ENCODE data around the gene INSR. TPM values are rescaled to one million over a fixed set of nuclear protein-coding genes. Genes with fewer than 3 reads are reported as not detected.

INSR gene
- total RNA-seq, 3 donors from 2014 or later (not counting 1 experiment from before 2014, with no cell fraction given), result 0.50 to 4.9 (median 2.0) TPM

GRCh38 chr19:7258041-7258839 lies 36.0 kb downstream of the INSR start:
- H3K27ac ChIP-seq (ENCODE audit: low read length), result no peak overlapping the region
- no peaks in the 10 kb centered on the region for H3K27me3 ChIP-seq (ENCODE audit: control insufficient read depth, insufficient read depth, low read length)
- H3K4me3 ChIP-seq (ENCODE audit: low read length), result no peak overlapping the region
- no peaks in the 10 kb centered on the region for H3K4me1 ChIP-seq (ENCODE audit: control insufficient read depth, insufficient read depth, low read length)
- intact Hi-C loops (cut with micrococcal nuclease), result no loop called here
- WGBS (ENCODE audit: insufficient coverage), result 92% methylated on average over 10 of the region's 10 CpGs
- Mint-ChIP-seq H3K27ac (no peak overlapping the region), H3K36me3 (no peaks in the 10 kb centered on the region), H3K4me3 (no peak overlapping the region), H3K4me1 (no peaks in the 10 kb centered on the region), H3K9me3 (no peaks in the 10 kb centered on the region), H3K27me3 (ENCODE audit: low read depth in 2 of 2) (no peaks in the 10 kb centered on the region)
- ATAC-seq (no peak), DNase-seq (no peak)
- TF ChIP-seq CTCF (IDR thresholded peaks at IDR 0.05), result no peak
- H3K36me3 ChIP-seq (ENCODE audit: control insufficient read depth, insufficient read depth, low read length), result no peaks in the 10 kb centered on the region
- H3K9me3 ChIP-seq (ENCODE audit: control insufficient read depth, insufficient read depth, low read length), result no peaks in the 10 kb centered on the region

- 96% methylated on average over 12 of the region's 17 CpGs for WGBS (ENCODE audit: insufficient coverage)
- no peak overlapping the region for H3K27ac Mint-ChIP-seq
- H3K27me3 ChIP-seq (ENCODE audit: control insufficient read depth, insufficient read depth, low read length), result no peaks in the 10 kb centered on the region
- no peaks in the 10 kb centered on the region for H3K4me1 Mint-ChIP-seq
- no peak overlapping the region for H3K27ac ChIP-seq (ENCODE audit: low read length)
- H3K9me3 Mint-ChIP-seq, result no peaks in the 10 kb centered on the region
- no peak for TF ChIP-seq CTCF (IDR thresholded peaks at IDR 0.05)
- no peaks in the 10 kb centered on the region for H3K9me3 ChIP-seq (ENCODE audit: control insufficient read depth, insufficient read depth, low read length)
- H3K4me3 Mint-ChIP-seq, result no peak overlapping the region
- H3K36me3 ChIP-seq (ENCODE audit: control insufficient read depth, insufficient read depth, low read length), result no peaks in the 10 kb centered on the region
- no peaks in the 10 kb centered on the region for H3K4me1 ChIP-seq (ENCODE audit: control insufficient read depth, insufficient read depth, low read length)
- ATAC-seq (no peak), DNase-seq (no peak)
- no peak overlapping the region for H3K4me3 ChIP-seq (ENCODE audit: low read length)
- H3K27me3 Mint-ChIP-seq (ENCODE audit: low read depth in 2 of 2), result no peaks in the 10 kb centered on the region
- intact Hi-C loops (cut with micrococcal nuclease), result no loop called here
- no peaks in the 10 kb centered on the region for H3K36me3 Mint-ChIP-seq
Observed at GRCh38 chr19:7257148-7258040, 36.8 kb downstream of the INSR start.

GRCh38 chr19:7255631-7256030 lies 38.6 kb downstream of the INSR start:
- Histone ChIP-seq H3K4me3 (ENCODE audit: low read length) (no peak overlapping the region), H3K9me3 (ENCODE audit: control insufficient read depth, insufficient read depth, low read length) (no peaks in the 10 kb centered on the region), H3K27ac (ENCODE audit: low read length) (no peak overlapping the region), H3K4me1 (ENCODE audit: control insufficient read depth, insufficient read depth, low read length) (no peaks in the 10 kb centered on the region), H3K36me3 (ENCODE audit: control insufficient read depth, insufficient read depth, low read length) (no peaks in the 10 kb centered on the region), H3K27me3 (ENCODE audit: control insufficient read depth, insufficient read depth, low read length) (no peaks in the 10 kb centered on the region)
- no peak for DNase-seq
- intact Hi-C loops (cut with micrococcal nuclease), result no loop called here
- no peak for ATAC-seq
- WGBS (ENCODE audit: insufficient coverage), result 73% methylated on average over 6 of the region's 6 CpGs
- H3K27ac Mint-ChIP-seq, result no peak overlapping the region
- no peaks in the 10 kb centered on the region for H3K27me3 Mint-ChIP-seq (ENCODE audit: low read depth in 2 of 2)
- no peaks in the 10 kb centered on the region for H3K4me1 Mint-ChIP-seq
- no peak overlapping the region for H3K4me3 Mint-ChIP-seq
- no peaks in the 10 kb centered on the region for H3K9me3 Mint-ChIP-seq
- TF ChIP-seq CTCF (IDR thresholded peaks at IDR 0.05), result no peak
- H3K36me3 Mint-ChIP-seq, result no peaks in the 10 kb centered on the region

Data from natural killer cell (primary cell).